GM23338 (cell line): Measurements from ENCODE around the gene CIROP.

Experiments
- CREB1 ChIP-seq: fragments of 250-450 bp; sonication (Bioruptor Pico); IDR thresholded peaks from 2 replicates; pipeline ENCODE4 v1.5.0; 2020; ENCODE audit warnings: low read depth, mild to moderate bottlenecking, moderate library complexity
- EZH2 ChIP-seq: fragments of 200-600 bp; sonication (generic); IDR thresholded peaks from one replicate; pipeline ENCODE4 v1.8.0; 2017; ENCODE audit warnings: antibody characterized with exemption, mild to moderate bottlenecking, low read depth; ENCODE audit not compliant: unreplicated experiment
- EZH2phosphoT487 ChIP-seq: fragments of 200-600 bp; sonication (generic); IDR thresholded peaks from one replicate; pipeline ENCODE4 v1.8.1; 2018; ENCODE audit warnings: antibody characterized with exemption; ENCODE audit not compliant: unreplicated experiment
- POLR2AphosphoS5 ChIP-seq: IDR thresholded peaks from 2 replicates; pipeline ENCODE4 v1.6.1; 2016; ENCODE audit warnings: antibody characterized with exemption, low read depth
- TF ChIP-seq, protein P1 (sequence below), 2 experiments: fragments of 200-600 bp in 1 of 2; sonication (generic) in 1 of 2; conservative IDR thresholded peaks; 2 replicates each; pipeline versions ENCODE4 v1.5.1 to v1.6.1; 2016 to 2017; ENCODE audit warnings: antibody characterized with exemption in 2 of 2, low read depth in 2 of 2, mild to moderate bottlenecking in 2 of 2, moderate library complexity in 1 of 2
- TF ChIP-seq, protein P2 (sequence below): IDR thresholded peaks from one replicate; pipeline ENCODE4 v1.6.1; 2018; ENCODE audit warnings: antibody characterized with exemption; ENCODE audit not compliant: unreplicated experiment
- TF ChIP-seq, protein P3 (sequence below): fragments of 250-450 bp; sonication (Bioruptor Pico); IDR thresholded peaks from 2 replicates; pipeline ENCODE4 v1.5.0; 2020; ENCODE audit warnings: mild to moderate bottlenecking, moderate library complexity

DNA sequence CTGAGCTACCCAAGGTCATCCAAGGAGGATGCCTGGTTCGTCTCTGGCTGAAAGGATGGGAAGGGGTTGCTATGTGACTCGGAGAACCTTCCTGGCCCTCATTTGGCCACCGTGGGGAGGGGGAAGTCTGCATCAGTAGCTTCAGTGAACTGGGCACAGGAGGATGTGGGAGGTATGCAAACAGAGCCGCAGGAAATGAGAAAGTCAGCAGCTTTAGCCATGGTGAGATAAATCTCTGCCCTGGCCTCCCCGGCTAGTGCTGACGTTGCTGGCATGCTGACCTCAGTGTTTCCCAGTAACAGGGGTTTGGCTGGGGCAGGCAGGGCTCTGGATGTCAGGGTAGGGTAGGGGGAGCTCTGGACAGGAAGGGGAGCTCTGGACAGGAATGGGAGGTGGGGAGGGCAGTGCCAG, 16.6 kb upstream of the CIROP start:
- no peak for TF ChIP-seq EZH2phosphoT487
- TF ChIP-seq, protein P1, sequence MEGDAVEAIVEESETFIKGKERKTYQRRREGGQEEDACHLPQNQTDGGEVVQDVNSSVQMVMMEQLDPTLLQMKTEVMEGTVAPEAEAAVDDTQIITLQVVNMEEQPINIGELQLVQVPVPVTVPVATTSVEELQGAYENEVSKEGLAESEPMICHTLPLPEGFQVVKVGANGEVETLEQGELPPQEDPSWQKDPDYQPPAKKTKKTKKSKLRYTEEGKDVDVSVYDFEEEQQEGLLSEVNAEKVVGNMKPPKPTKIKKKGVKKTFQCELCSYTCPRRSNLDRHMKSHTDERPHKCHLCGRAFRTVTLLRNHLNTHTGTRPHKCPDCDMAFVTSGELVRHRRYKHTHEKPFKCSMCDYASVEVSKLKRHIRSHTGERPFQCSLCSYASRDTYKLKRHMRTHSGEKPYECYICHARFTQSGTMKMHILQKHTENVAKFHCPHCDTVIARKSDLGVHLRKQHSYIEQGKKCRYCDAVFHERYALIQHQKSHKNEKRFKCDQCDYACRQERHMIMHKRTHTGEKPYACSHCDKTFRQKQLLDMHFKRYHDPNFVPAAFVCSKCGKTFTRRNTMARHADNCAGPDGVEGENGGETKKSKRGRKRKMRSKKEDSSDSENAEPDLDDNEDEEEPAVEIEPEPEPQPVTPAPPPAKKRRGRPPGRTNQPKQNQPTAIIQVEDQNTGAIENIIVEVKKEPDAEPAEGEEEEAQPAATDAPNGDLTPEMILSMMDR (conservative IDR thresholded peaks at IDR 0.05; ENCODE audit: low read depth in 2 of 2), result no peak
- no peak for TF ChIP-seq CREB1 (CRISPR knock-in tag)
- no peak for TF ChIP-seq POLR2AphosphoS5
- TF ChIP-seq, protein P2, sequence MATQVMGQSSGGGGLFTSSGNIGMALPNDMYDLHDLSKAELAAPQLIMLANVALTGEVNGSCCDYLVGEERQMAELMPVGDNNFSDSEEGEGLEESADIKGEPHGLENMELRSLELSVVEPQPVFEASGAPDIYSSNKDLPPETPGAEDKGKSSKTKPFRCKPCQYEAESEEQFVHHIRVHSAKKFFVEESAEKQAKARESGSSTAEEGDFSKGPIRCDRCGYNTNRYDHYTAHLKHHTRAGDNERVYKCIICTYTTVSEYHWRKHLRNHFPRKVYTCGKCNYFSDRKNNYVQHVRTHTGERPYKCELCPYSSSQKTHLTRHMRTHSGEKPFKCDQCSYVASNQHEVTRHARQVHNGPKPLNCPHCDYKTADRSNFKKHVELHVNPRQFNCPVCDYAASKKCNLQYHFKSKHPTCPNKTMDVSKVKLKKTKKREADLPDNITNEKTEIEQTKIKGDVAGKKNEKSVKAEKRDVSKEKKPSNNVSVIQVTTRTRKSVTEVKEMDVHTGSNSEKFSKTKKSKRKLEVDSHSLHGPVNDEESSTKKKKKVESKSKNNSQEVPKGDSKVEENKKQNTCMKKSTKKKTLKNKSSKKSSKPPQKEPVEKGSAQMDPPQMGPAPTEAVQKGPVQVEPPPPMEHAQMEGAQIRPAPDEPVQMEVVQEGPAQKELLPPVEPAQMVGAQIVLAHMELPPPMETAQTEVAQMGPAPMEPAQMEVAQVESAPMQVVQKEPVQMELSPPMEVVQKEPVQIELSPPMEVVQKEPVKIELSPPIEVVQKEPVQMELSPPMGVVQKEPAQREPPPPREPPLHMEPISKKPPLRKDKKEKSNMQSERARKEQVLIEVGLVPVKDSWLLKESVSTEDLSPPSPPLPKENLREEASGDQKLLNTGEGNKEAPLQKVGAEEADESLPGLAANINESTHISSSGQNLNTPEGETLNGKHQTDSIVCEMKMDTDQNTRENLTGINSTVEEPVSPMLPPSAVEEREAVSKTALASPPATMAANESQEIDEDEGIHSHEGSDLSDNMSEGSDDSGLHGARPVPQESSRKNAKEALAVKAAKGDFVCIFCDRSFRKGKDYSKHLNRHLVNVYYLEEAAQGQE, result no peak
- TF ChIP-seq EZH2, result no peak
- TF ChIP-seq, protein P3, sequence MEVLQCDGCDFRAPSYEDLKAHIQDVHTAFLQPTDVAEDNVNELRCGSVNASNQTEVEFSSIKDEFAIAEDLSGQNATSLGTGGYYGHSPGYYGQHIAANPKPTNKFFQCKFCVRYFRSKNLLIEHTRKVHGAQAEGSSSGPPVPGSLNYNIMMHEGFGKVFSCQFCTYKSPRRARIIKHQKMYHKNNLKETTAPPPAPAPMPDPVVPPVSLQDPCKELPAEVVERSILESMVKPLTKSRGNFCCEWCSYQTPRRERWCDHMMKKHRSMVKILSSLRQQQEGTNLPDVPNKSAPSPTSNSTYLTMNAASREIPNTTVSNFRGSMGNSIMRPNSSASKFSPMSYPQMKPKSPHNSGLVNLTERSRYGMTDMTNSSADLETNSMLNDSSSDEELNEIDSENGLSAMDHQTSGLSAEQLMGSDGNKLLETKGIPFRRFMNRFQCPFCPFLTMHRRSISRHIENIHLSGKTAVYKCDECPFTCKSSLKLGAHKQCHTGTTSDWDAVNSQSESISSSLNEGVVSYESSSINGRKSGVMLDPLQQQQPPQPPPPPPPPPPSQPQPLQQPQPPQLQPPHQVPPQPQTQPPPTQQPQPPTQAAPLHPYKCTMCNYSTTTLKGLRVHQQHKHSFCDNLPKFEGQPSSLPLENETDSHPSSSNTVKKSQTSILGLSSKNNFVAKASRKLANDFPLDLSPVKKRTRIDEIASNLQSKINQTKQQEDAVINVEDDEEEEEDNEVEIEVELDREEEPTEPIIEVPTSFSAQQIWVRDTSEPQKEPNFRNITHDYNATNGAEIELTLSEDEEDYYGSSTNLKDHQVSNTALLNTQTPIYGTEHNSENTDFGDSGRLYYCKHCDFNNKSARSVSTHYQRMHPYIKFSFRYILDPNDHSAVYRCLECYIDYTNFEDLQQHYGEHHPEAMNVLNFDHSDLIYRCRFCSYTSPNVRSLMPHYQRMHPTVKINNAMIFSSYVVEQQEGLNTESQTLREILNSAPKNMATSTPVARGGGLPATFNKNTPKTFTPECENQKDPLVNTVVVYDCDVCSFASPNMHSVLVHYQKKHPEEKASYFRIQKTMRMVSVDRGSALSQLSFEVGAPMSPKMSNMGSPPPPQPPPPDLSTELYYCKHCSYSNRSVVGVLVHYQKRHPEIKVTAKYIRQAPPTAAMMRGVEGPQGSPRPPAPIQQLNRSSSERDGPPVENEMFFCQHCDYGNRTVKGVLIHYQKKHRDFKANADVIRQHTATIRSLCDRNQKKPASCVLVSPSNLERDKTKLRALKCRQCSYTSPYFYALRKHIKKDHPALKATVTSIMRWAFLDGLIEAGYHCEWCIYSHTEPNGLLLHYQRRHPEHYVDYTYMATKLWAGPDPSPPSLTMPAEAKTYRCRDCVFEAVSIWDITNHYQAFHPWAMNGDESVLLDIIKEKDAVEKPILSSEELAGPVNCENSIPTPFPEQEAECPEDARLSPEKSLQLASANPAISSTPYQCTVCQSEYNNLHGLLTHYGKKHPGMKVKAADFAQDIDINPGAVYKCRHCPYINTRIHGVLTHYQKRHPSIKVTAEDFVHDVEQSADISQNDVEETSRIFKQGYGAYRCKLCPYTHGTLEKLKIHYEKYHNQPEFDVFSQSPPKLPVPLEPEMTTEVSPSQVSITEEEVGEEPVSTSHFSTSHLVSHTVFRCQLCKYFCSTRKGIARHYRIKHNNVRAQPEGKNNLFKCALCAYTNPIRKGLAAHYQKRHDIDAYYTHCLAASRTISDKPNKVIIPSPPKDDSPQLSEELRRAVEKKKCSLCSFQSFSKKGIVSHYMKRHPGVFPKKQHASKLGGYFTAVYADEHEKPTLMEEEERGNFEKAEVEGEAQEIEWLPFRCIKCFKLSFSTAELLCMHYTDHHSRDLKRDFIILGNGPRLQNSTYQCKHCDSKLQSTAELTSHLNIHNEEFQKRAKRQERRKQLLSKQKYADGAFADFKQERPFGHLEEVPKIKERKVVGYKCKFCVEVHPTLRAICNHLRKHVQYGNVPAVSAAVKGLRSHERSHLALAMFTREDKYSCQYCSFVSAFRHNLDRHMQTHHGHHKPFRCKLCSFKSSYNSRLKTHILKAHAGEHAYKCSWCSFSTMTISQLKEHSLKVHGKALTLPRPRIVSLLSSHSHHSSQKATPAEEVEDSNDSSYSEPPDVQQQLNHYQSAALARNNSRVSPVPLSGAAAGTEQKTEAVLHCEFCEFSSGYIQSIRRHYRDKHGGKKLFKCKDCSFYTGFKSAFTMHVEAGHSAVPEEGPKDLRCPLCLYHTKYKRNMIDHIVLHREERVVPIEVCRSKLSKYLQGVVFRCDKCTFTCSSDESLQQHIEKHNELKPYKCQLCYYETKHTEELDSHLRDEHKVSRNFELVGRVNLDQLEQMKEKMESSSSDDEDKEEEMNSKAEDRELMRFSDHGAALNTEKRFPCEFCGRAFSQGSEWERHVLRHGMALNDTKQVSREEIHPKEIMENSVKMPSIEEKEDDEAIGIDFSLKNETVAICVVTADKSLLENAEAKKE (CRISPR knock-in tag), result no peak
